Endodermal cell (in vitro differentiated cells): Measurements from ENCODE around the gene ARHGEF10L. TPM values are rescaled to one million over a fixed set of nuclear protein-coding genes. Genes with fewer than 3 reads are reported as not detected.

Experiments
- DNase-seq: peaks from one replicate; pipeline ENCODE4 v3.0.0-alpha.2; 2017
- H3K27ac ChIP-seq: 2 replicates; pipeline ENCODE4 v1.5.1; 2013; ENCODE audit warnings: mild to moderate bottlenecking, low read depth, low read length, moderate library complexity
- H3K27me3 ChIP-seq: 2 replicates; pipeline ENCODE4 v1.6.1; 2013; ENCODE audit warnings: mild to moderate bottlenecking, low read length, moderate library complexity; ENCODE audit not compliant: insufficient read depth, control insufficient read depth, poor library complexity, severe bottlenecking
- H3K36me3 ChIP-seq: 2 replicates; pipeline ENCODE4 v1.7.0; 2013; ENCODE audit warnings: mild to moderate bottlenecking, low read length, moderate library complexity; ENCODE audit not compliant: control insufficient read depth, insufficient read depth
- H3K4me1 ChIP-seq: one replicate; pipeline ENCODE4 v1.7.0; 2013; ENCODE audit warnings: low read length; ENCODE audit not compliant: control insufficient read depth, insufficient read depth
- H3K4me3 ChIP-seq: 2 replicates; pipeline ENCODE4 v1.5.1; 2013; ENCODE audit warnings: mild to moderate bottlenecking, low read length, moderate library complexity
- H3K9ac ChIP-seq: 2 replicates; pipeline ENCODE4 v1.6.1; 2013; ENCODE audit warnings: mild to moderate bottlenecking, low read length, moderate library complexity; ENCODE audit not compliant: poor library complexity, severe bottlenecking; ENCODE audit errors: extremely low read depth
- H3K9me3 ChIP-seq: 2 replicates; pipeline ENCODE4 v1.6.1; 2013; ENCODE audit warnings: mild to moderate bottlenecking, low read length, moderate library complexity; ENCODE audit not compliant: control insufficient read depth
- H3K27ac Mint-ChIP-seq: 2 replicates; pipeline ENCODE4 v1.8.0; 2020; ENCODE audit warnings: mixed read lengths
- H3K27me3 Mint-ChIP-seq: 2 replicates; pipeline ENCODE4 v1.8.0; 2021; ENCODE audit warnings: mild to moderate bottlenecking, mixed read lengths; ENCODE audit not compliant: insufficient read depth
- H3K36me3 Mint-ChIP-seq: 2 replicates; pipeline ENCODE4 v1.8.0; 2020; ENCODE audit warnings: low read depth, mixed read lengths
- H3K4me1 Mint-ChIP-seq: 2 replicates; pipeline ENCODE4 v1.8.0; 2020; ENCODE audit warnings: mixed read lengths
- H3K4me3 Mint-ChIP-seq: 2 replicates; pipeline ENCODE4 v1.8.0; 2020; ENCODE audit warnings: mild to moderate bottlenecking, moderate library complexity, mixed read lengths
- H3K9me3 Mint-ChIP-seq: 2 replicates; pipeline ENCODE4 v1.8.0; 2020; ENCODE audit warnings: mild to moderate bottlenecking, mixed read lengths
- WGBS, 2 experiments: methylation state at CpG; one replicate each; pipeline versions ENCODE4 v1.1.5 to v1.1.7; 2013; ENCODE audit warnings: missing lambda C conversion rate in 2 of 2, mixed read lengths in 1 of 2; ENCODE audit not compliant: insufficient coverage in 1 of 2, insufficient read length in 1 of 2; 5-methylcytosine and 5-hydroxymethylcytosine counted together
- total RNA-seq, 2 donors: library from RNA; stranded (reverse); fragmentation: NEBNext Ultra II Directional in 1 of 2; extraction: Animal tissue kit (Norgen Biotek cat#: 25700) in 1 of 2; gene quantifications; 2 replicates in 1 of 2; 3 replicates in 1 of 2; pipeline ENCODE4 v1.2.1, GENCODE V29; 2021
- TF ChIP-seq, protein P1 (sequence below): fragments of 200-600 bp; sonication (generic); conservative IDR thresholded peaks from 2 replicates; pipeline ENCODE4 v1.5.0; 2021; ENCODE audit warnings: antibody characterized with exemption, mild to moderate bottlenecking

Gene ARHGEF10L
- total RNA-seq, 2 donors from 2014 or later, result 5.2 to 10.5 TPM

GRCh38 chr1:17579951-17580939, 40.7 kb downstream of the ARHGEF10L start:
- H3K4me3 ChIP-seq, result no peak overlapping the region
- H3K27ac Mint-ChIP-seq, result peak overlapping the region; percentile 13

DNA sequence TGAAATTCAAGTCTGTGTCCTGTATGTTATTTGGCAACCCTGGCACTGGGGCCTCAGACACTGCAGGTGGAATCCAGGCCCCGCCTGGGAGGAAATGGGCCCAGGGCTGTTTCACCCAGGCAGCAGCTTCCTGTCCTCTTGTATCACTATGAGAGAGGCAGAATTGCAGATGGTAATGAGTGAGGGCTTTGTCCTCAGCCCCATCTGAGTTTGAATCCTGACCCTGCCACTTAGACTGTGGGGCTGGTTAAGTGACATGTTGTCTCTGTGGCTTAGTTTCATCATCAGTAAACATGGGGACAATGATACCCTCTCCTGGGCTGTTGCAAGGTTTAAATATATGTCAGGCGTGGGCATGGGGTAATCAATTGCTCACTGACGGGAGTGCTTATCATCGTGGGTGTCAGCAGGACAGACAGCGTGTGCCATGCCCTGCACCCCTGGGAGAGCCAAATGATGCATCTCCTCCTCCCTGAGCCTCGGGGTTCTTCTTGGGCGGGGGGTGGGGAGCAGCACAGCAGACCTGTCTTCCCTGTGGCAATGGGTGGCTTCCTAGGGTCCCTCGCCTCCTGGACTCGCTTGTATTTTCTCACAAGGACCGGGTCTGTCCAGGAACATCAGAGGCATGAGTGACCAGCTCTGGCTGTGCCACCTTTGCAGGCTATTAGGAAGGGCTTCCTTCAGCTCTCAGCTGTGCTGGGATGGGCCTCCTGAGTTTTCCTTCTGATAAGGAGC, 42.1 kb downstream of the ARHGEF10L start:
- Histone ChIP-seq H3K27me3 (no peaks in the 10 kb centered on the region), H3K4me3 (no peak overlapping the region), H3K9ac (no peak overlapping the region), H3K36me3 (no peaks in the 10 kb centered on the region), H3K4me1 (peaks cover 18% of the 10 kb centered on the region), H3K27ac (peak overlapping the region; percentile 1), H3K9me3 (no peaks in the 10 kb centered on the region)
- 85 to 91% methylated on average over 6 to 10 of the region's 10 CpGs for WGBS, 2 experiments
- Mint-ChIP-seq H3K36me3 (no peaks in the 10 kb centered on the region), H3K9me3 (no peaks in the 10 kb centered on the region), H3K27me3 (no peaks in the 10 kb centered on the region), H3K4me1 (peaks cover 32% of the 10 kb centered on the region), H3K27ac (peak overlapping the region; percentile 41), H3K4me3 (no peak overlapping the region)
- DNase-seq, result no peak
- TF ChIP-seq, protein P1, sequence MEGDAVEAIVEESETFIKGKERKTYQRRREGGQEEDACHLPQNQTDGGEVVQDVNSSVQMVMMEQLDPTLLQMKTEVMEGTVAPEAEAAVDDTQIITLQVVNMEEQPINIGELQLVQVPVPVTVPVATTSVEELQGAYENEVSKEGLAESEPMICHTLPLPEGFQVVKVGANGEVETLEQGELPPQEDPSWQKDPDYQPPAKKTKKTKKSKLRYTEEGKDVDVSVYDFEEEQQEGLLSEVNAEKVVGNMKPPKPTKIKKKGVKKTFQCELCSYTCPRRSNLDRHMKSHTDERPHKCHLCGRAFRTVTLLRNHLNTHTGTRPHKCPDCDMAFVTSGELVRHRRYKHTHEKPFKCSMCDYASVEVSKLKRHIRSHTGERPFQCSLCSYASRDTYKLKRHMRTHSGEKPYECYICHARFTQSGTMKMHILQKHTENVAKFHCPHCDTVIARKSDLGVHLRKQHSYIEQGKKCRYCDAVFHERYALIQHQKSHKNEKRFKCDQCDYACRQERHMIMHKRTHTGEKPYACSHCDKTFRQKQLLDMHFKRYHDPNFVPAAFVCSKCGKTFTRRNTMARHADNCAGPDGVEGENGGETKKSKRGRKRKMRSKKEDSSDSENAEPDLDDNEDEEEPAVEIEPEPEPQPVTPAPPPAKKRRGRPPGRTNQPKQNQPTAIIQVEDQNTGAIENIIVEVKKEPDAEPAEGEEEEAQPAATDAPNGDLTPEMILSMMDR, result no peak

More at GRCh38 chr1:17579951-17580939, 40.7 kb downstream of the ARHGEF10L start:
- Histone ChIP-seq H3K27ac (no peak overlapping the region), H3K9ac (no peak overlapping the region), H3K27me3 (no peaks in the 10 kb centered on the region), H3K9me3 (no peaks in the 10 kb centered on the region), H3K36me3 (no peaks in the 10 kb centered on the region), H3K4me1 (peaks cover 18% of the 10 kb centered on the region)
- no peak overlapping the region for H3K4me3 Mint-ChIP-seq
- no peaks in the 10 kb centered on the region for H3K9me3 Mint-ChIP-seq
- H3K36me3 Mint-ChIP-seq, result no peaks in the 10 kb centered on the region
- peaks cover 34% of the 10 kb centered on the region for H3K4me1 Mint-ChIP-seq
- DNase-seq, result no peak
- H3K27me3 Mint-ChIP-seq, result no peaks in the 10 kb centered on the region
- 87 to 92% methylated on average over 12 to 16 of the region's 16 CpGs for WGBS, 2 experiments
- TF ChIP-seq, protein P1, result no peak

DNA sequence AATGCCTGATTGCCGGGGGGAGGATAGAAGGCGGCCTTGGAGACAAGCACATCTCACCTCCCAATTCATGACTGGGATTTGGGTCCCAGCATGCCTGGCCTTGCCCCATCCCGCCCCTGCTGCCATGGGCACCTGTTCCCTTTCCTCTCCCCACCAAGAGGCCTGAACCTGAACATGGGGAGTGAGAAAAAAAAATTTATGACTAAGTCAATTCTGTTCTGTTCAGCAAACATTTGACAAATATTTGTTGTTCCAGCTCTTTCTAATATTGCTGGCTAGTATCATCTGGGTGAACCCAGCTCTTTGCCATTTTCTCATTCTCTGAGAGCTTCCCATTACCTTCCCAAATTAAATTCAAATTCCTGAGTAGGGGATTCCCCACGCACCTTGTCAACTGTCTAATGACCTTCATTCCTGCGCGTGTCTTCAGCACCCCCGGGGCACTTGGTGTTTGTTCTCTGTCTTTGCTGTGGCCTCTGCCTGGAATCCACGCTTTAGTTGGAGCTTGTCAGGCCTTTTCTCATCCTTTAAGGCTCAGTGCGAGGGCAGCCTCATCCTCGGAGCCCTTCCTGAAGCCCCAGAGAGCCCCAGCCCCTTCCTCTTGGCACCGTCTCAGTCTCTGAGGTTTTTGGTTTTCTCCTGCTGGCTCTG, 42.8 kb downstream of the ARHGEF10L start:
- Histone ChIP-seq H3K27ac (no peak overlapping the region), H3K4me3 (no peak overlapping the region), H3K9me3 (no peaks in the 10 kb centered on the region), H3K36me3 (no peaks in the 10 kb centered on the region), H3K4me1 (peaks cover 24% of the 10 kb centered on the region), H3K9ac (no peak overlapping the region), H3K27me3 (no peaks in the 10 kb centered on the region)
- Mint-ChIP-seq H3K9me3 (no peaks in the 10 kb centered on the region), H3K4me1 (peaks cover 39% of the 10 kb centered on the region), H3K36me3 (no peaks in the 10 kb centered on the region), H3K4me3 (no peak overlapping the region), H3K27ac (peak overlapping the region; percentile 20), H3K27me3 (no peaks in the 10 kb centered on the region)
- TF ChIP-seq, protein P1, result no peak
- 66 to 72% methylated on average over 5 to 11 of the region's 11 CpGs for WGBS, 2 experiments
- DNase-seq, result no peak
